ENCODE results near the gene AK2.

Gene AK2

DNA sequence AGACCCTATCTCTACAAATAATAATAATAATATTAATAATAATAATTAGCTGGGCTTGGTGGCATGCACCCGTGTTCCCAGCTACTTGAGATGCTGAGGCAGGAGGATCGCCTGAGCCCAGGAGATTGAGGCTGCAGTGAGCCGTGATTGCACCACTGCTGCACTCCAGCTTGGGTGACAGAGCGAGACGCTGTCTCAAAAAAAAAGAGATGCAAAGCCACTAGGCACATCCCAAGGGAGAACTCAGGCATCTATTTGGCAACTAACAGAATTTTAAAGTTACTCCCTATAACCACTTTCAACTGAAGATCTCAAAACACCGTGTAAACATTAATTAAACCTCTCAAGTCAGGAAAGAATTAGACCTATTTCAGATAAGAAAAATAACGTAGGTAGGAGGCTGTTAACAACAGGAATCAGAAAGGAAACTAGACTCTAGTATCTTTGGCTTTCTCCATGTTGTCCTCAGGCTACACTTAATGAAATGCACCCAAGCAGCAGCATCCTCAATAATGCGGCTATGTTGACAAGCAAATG lies 75.8 kb downstream of the AK2 start:
- TF ChIP-seq L3MBTL2 (conservative IDR thresholded peaks at IDR 0.05) (no peak), TARDBP (IDR thresholded peaks at IDR 0.05) (no peak), HDGF (IDR thresholded peaks at IDR 0.05; ENCODE audit: borderline replicate concordance) (no peak), FOXM1 (IDR thresholded peaks at IDR 0.05; ENCODE audit: borderline replicate concordance) (no peak), FOXK2 (IDR thresholded peaks at IDR 0.05) (no peak), CTBP1 (IDR thresholded peaks at IDR 0.05; ENCODE audit: borderline replicate concordance) (no peak), BHLHE40 (IDR thresholded peaks at IDR 0.05; ENCODE audit: borderline replicate concordance) (no peak), SP1 (IDR thresholded peaks at IDR 0.05) (no peak), ARNT (IDR thresholded peaks at IDR 0.05) (no peak), ZNF384 (IDR thresholded peaks at IDR 0.05) (no peak), LEF1 (IDR thresholded peaks at IDR 0.05; ENCODE audit: borderline replicate concordance) (no peak), SUZ12 (IDR thresholded peaks at IDR 0.05) (no peak), NFRKB (IDR thresholded peaks at IDR 0.05) (no peak), ELF4 (IDR thresholded peaks at IDR 0.05) (no peak), FOXA1 (IDR thresholded peaks at IDR 0.05) (no peak)
- TF ChIP-seq, protein P1, sequence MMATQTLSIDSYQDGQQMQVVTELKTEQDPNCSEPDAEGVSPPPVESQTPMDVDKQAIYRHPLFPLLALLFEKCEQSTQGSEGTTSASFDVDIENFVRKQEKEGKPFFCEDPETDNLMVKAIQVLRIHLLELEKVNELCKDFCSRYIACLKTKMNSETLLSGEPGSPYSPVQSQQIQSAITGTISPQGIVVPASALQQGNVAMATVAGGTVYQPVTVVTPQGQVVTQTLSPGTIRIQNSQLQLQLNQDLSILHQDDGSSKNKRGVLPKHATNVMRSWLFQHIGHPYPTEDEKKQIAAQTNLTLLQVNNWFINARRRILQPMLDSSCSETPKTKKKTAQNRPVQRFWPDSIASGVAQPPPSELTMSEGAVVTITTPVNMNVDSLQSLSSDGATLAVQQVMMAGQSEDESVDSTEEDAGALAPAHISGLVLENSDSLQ (IDR thresholded peaks at IDR 0.05): no peak
- CTCF ChIA-PET: no interaction called here
- POLR2A ChIA-PET: no interaction called here
- no peak for DNase-seq (ENCODE audit: extremely low spot score)

DNA sequence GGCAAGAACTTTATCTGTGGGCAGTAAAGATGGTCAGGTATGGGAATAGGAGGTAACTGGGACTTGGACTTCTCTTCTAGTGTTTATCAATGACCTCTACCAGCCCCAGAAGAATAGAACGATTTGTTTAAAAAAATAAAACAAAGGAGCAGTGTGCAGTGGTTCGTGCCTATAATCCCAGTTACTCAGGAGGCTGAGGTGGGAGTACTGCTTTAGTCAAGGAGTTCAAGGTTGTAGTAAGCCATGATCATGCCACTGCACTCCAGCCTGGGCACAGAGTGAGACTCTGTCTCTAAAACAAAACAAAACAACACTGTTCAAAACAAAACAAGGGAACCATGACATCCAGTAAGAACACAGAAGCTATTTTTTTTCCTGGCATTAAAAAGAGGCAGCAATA lies 76.3 kb downstream of the AK2 start:
- no peak for TF ChIP-seq FOXK2 (IDR thresholded peaks at IDR 0.05)
- no peak for TF ChIP-seq SUZ12 (IDR thresholded peaks at IDR 0.05)
- no peak for TF ChIP-seq ARNT (IDR thresholded peaks at IDR 0.05)
- TF ChIP-seq FOXM1 (IDR thresholded peaks at IDR 0.05; ENCODE audit: borderline replicate concordance): no peak
- TF ChIP-seq LEF1 (IDR thresholded peaks at IDR 0.05; ENCODE audit: borderline replicate concordance): no peak
- no peak for TF ChIP-seq FOXA1 (IDR thresholded peaks at IDR 0.05)
- no peak for TF ChIP-seq TARDBP (IDR thresholded peaks at IDR 0.05)
- no peak for TF ChIP-seq ZNF384 (IDR thresholded peaks at IDR 0.05)
- no peak for TF ChIP-seq ELF4 (IDR thresholded peaks at IDR 0.05)
- TF ChIP-seq BHLHE40 (IDR thresholded peaks at IDR 0.05; ENCODE audit: borderline replicate concordance): no peak
- no peak for TF ChIP-seq L3MBTL2 (conservative IDR thresholded peaks at IDR 0.05)
- TF ChIP-seq, protein P1 (IDR thresholded peaks at IDR 0.05): no peak
- TF ChIP-seq SP1 (IDR thresholded peaks at IDR 0.05): no peak
- TF ChIP-seq HDGF (IDR thresholded peaks at IDR 0.05; ENCODE audit: borderline replicate concordance): no peak
- no peak for TF ChIP-seq NFRKB (IDR thresholded peaks at IDR 0.05)
- no peak for TF ChIP-seq CTBP1 (IDR thresholded peaks at IDR 0.05; ENCODE audit: borderline replicate concordance)
- POLR2A ChIA-PET: no interaction called here
- CTCF ChIA-PET: no interaction called here
- DNase-seq (ENCODE audit: extremely low spot score): no peak

DNA sequence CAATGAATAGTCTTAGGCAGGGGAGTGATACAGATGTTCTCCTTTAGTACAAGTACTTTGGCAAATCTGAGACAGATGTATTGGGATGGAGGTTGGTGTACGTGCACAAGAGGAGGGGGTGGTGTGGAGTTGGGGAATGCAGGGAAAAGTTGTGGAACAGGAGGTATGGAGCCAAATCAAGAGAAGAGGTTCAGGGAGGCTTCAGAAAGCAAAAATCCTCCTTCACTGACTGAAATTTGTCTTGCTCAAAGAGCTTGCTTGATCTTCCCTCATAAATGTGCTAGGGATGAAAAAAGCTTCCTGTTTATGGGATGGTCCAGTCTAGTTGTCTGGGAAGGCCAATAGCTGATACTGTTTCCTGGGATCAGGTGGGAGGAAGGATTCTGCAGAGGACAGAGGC lies 77.9 kb downstream of the AK2 start:
- ChIA-PET POLR2A (interaction anchor here (1.0 to 1.1 kb wide), 2 partner anchors 10 to 19 kb away, joined by 3 to 6 read pairs; no protein-coding TSS in a partner anchor), CTCF (interaction anchor here (0.6 kb wide), 1 partner anchor 42 kb away, joined by 3 read pairs; no protein-coding TSS in a partner anchor)
- TF ChIP-seq FOXM1 (IDR thresholded peaks at IDR 0.05; ENCODE audit: borderline replicate concordance) (no peak), ELF4 (IDR thresholded peaks at IDR 0.05) (no peak), NFRKB (IDR thresholded peaks at IDR 0.05) (no peak), TARDBP (IDR thresholded peaks at IDR 0.05) (no peak), BHLHE40 (IDR thresholded peaks at IDR 0.05; ENCODE audit: borderline replicate concordance) (no peak), FOXA1 (IDR thresholded peaks at IDR 0.05) (no peak), L3MBTL2 (conservative IDR thresholded peaks at IDR 0.05) (no peak), ARNT (IDR thresholded peaks at IDR 0.05) (no peak), FOXK2 (IDR thresholded peaks at IDR 0.05) (no peak), SUZ12 (IDR thresholded peaks at IDR 0.05) (no peak), HDGF (IDR thresholded peaks at IDR 0.05; ENCODE audit: borderline replicate concordance) (no peak), SP1 (IDR thresholded peaks at IDR 0.05) (no peak)
- TF ChIP-seq, protein P1 (IDR thresholded peaks at IDR 0.05): no peak
- no peak for DNase-seq (ENCODE audit: extremely low spot score)
